ENCODE data around the gene ZPR1. TPM values are rescaled to one million over a fixed set of nuclear protein-coding genes. Genes with fewer than 3 reads are reported as not detected.

ZPR1 gene
- polyA plus RNA-seq, 1 donor from 2014 or later, result 34.5 TPM

- no peak within 1 kb of the TSS for H3K9ac ChIP-seq (ENCODE audit: low read length)
- no peak within 1 kb of the TSS for H3K4me3 ChIP-seq (ENCODE audit: low read length)
- H3K4me2 ChIP-seq (ENCODE audit: low read length), result no peak within 1 kb of the TSS
Measured at GRCh38 chr11:116791813-116792143, 4.0 kb upstream of the ZPR1 start, which contains the start of gene APOA5. APOA5 (minus strand) TSS chr11:116791879; CDS start chr11:116791860, 19 bp downstream.

GRCh38 chr11:116791002-116791812 lies 3.4 kb upstream of the ZPR1 start:
- H3K9ac ChIP-seq (ENCODE audit: low read length), result no peak overlapping the region
- H3K4me2 ChIP-seq (ENCODE audit: low read length), result no peak overlapping the region
- no peaks in the 10 kb centered on the region for H3F3A ChIP-seq (ENCODE audit: insufficient read depth, low read length, poor library complexity, severe bottlenecking)
- no peaks in the 10 kb centered on the region for H3K27me3 ChIP-seq (ENCODE audit: insufficient read depth, low read depth, low read length)
- no peak overlapping the region for H2AFZ ChIP-seq (ENCODE audit: low read depth, low read length)
- no peak overlapping the region for H3K4me3 ChIP-seq (ENCODE audit: low read length)
- no peaks in the 10 kb centered on the region for H3K9me2 ChIP-seq (ENCODE audit: insufficient read depth, low read length)
- H4K20me1 ChIP-seq (ENCODE audit: insufficient read depth), result no peaks in the 10 kb centered on the region
- no peaks in the 10 kb centered on the region for H3K9me3 ChIP-seq (ENCODE audit: low read length)
- peaks cover 12% of the 10 kb centered on the region for H3K79me2 ChIP-seq (replicated peaks; ENCODE audit: insufficient read depth, low read length)
- no peak overlapping the region for H3K27ac ChIP-seq (ENCODE audit: low read length)
- TF ChIP-seq SMC3 (conservative IDR thresholded peaks at IDR 0.05; ENCODE audit: poor library complexity) (peak; percentile 60), REST (IDR thresholded peaks at IDR 0.05; ENCODE audit: borderline replicate concordance) (no peak), MXI1 (conservative IDR thresholded peaks at IDR 0.05; ENCODE audit: poor library complexity, severe bottlenecking) (no peak), TAF1 (IDR thresholded peaks at IDR 0.05; ENCODE audit: low read depth) (no peak), RAD21 (conservative IDR thresholded peaks at IDR 0.05) (peak; percentile 42), CTCF (IDR thresholded peaks at IDR 0.05; ENCODE audit: poor library complexity, severe bottlenecking) (peak; percentile 57)
- H3K36me3 ChIP-seq (ENCODE audit: insufficient read depth, low read length), result no peaks in the 10 kb centered on the region

More at GRCh38 chr11:116791813-116792143, 4.0 kb upstream of the ZPR1 start, which contains the start of gene APOA5:
- Histone ChIP-seq H3K36me3 (ENCODE audit: insufficient read depth, low read length) (no peaks in the 10 kb centered on the region), H2AFZ (ENCODE audit: low read depth, low read length) (no peak within 1 kb of the TSS), H3K79me2 (replicated peaks; ENCODE audit: insufficient read depth, low read length) (peaks cover 6% of the 10 kb centered on the region), H3F3A (ENCODE audit: insufficient read depth, low read length, poor library complexity, severe bottlenecking) (no peaks in the 10 kb centered on the region), H3K27me3 (ENCODE audit: insufficient read depth, low read depth, low read length) (no peaks in the 10 kb centered on the region), H3K9me3 (ENCODE audit: low read length) (no peaks in the 10 kb centered on the region), H4K20me1 (ENCODE audit: insufficient read depth) (no peaks in the 10 kb centered on the region), H3K27ac (ENCODE audit: low read length) (no peak within 1 kb of the TSS), H3K9me2 (ENCODE audit: insufficient read depth, low read length) (no peaks in the 10 kb centered on the region)
- TF ChIP-seq REST (IDR thresholded peaks at IDR 0.05; ENCODE audit: borderline replicate concordance), result no peak
- TF ChIP-seq EP300 (conservative IDR thresholded peaks at IDR 0.05; ENCODE audit: poor library complexity, severe bottlenecking), result no peak
- no peak for TF ChIP-seq MXI1 (conservative IDR thresholded peaks at IDR 0.05; ENCODE audit: poor library complexity, severe bottlenecking)
- no peak for TF ChIP-seq RAD21 (conservative IDR thresholded peaks at IDR 0.05)
- no peak for TF ChIP-seq POLR2AphosphoS5 (IDR thresholded peaks at IDR 0.05)
